GM12878 (cell line): Measurements from ENCODE around the gene ZNF41.

ENCODE experiments used
- CEBPZ ChIP-seq: fragments of 150-350 bp; IDR thresholded peaks from 2 replicates; pipeline ENCODE4 v1.6.1; 2016; ENCODE audit warnings: low read depth, low read length
- CHD1 ChIP-seq: IDR thresholded peaks from 2 replicates; pipeline ENCODE4 v1.6.1; 2012; ENCODE audit warnings: low read depth, low read length, improper control_type of control experiment
- CHD2 ChIP-seq: IDR thresholded peaks from 2 replicates; pipeline ENCODE4 v1.6.1; 2011; ENCODE audit warnings: low read depth, low read length, improper control_type of control experiment, borderline replicate concordance
- CTCF ChIP-seq, 3 experiments: IDR thresholded peaks in 2 of 3; conservative IDR thresholded peaks in 1 of 3; 2 replicates each; pipeline ENCODE4 v1.5.1; 2011; ENCODE audit warnings: low read depth in 3 of 3, low read length in 3 of 3, mild to moderate bottlenecking in 3 of 3, control low read depth in 2 of 3, moderate library complexity in 2 of 3, inconsistent platforms in 1 of 3, mixed read lengths in 1 of 3; ENCODE audit not compliant: control insufficient read depth in 2 of 3, insufficient read depth in 1 of 3; ENCODE audit errors: extremely low read depth in 1 of 3
- EZH2 ChIP-seq: IDR thresholded peaks from 2 replicates; pipeline ENCODE4 v1.6.1; 2012; ENCODE audit warnings: low read depth, mild to moderate bottlenecking, control low read depth, inconsistent platforms, low read length, borderline replicate concordance; ENCODE audit not compliant: control insufficient read depth
- PBX3 ChIP-seq: IDR thresholded peaks from 2 replicates; pipeline ENCODE4 v1.6.1; 2011; ENCODE audit warnings: mild to moderate bottlenecking, low read depth, low read length, moderate library complexity; ENCODE audit not compliant: insufficient replicate concordance
- POLR2A ChIP-seq: IDR thresholded peaks from 2 replicates; pipeline ENCODE4 v1.6.1; 2011; ENCODE audit warnings: low read depth, mild to moderate bottlenecking, low read length
- POLR2AphosphoS5 ChIP-seq: IDR thresholded peaks from 2 replicates; pipeline ENCODE4 v1.6.1; 2011; ENCODE audit warnings: mild to moderate bottlenecking, low read length, inconsistent platforms
- REST ChIP-seq: IDR thresholded peaks from 2 replicates; pipeline ENCODE4 v1.6.1; 2012; ENCODE audit warnings: mild to moderate bottlenecking, low read depth, low read length
- SIX5 ChIP-seq: IDR thresholded peaks from 2 replicates; pipeline ENCODE4 v1.6.1; 2011; ENCODE audit warnings: mild to moderate bottlenecking, low read depth, low read length, moderate library complexity; ENCODE audit not compliant: severe bottlenecking
- USF2 ChIP-seq: IDR thresholded peaks from 2 replicates; pipeline ENCODE4 v1.6.1; 2011; ENCODE audit warnings: low read depth, low read length, improper control_type of control experiment, borderline replicate concordance

- TF ChIP-seq EZH2: no peak
- TF ChIP-seq SIX5: no peak
- TF ChIP-seq CTCF (IDR thresholded peaks at IDR 0.05 in 2 of 3, conservative IDR thresholded peaks at IDR 0.05 in 1 of 3; ENCODE audit: control insufficient read depth in 2 of 3, extremely low read depth in 1 of 3, insufficient read depth in 1 of 3, low read depth in 3 of 3, low read length in 3 of 3): no peak
- no peak for TF ChIP-seq CEBPZ
- no peak for TF ChIP-seq PBX3
- TF ChIP-seq POLR2AphosphoS5: no peak
- TF ChIP-seq CHD2: no peak
- no peak for TF ChIP-seq REST
- no peak for TF ChIP-seq USF2
- TF ChIP-seq CHD1: no peak
- TF ChIP-seq POLR2A: no peak
Measured at GRCh38 chrX:47502316-47503125, 19.5 kb upstream of the ZNF41 start.
